HepG2 (cell line): ENCODE measurements around the gene ADSS1. TPM values are rescaled to one million over a fixed set of nuclear protein-coding genes. Genes with fewer than 3 reads are reported as not detected.

ENCODE experiments used
- GLMP ChIP-seq: sonication (generic); formaldehyde crosslinking; IDR thresholded peaks from 2 replicates; pipeline ENCODE4 v1.9.0; 2021; ENCODE audit warnings: missing genetic modification reagents, mild to moderate bottlenecking, borderline replicate concordance
- REST ChIP-seq, 2 experiments: IDR thresholded peaks; 2 replicates each; pipeline ENCODE4 v1.6.1; 2011 to 2012; ENCODE audit warnings: low read length in 2 of 2, borderline replicate concordance in 1 of 2, low read depth in 1 of 2, mild to moderate bottlenecking in 1 of 2, moderate library complexity in 1 of 2
- RFX5 ChIP-seq: IDR thresholded peaks from 2 replicates; pipeline ENCODE4 v1.6.1; 2011; ENCODE audit warnings: low read depth, low read length, improper control_type of control experiment
- TBX2 ChIP-seq: sonication (generic); formaldehyde crosslinking; IDR thresholded peaks from 2 replicates; pipeline ENCODE4 v1.5.0; 2020; ENCODE audit warnings: missing genetic modification reagents, mild to moderate bottlenecking, borderline replicate concordance
- TOPORS ChIP-seq: sonication (generic); formaldehyde crosslinking; IDR thresholded peaks from 2 replicates; pipeline ENCODE4 v1.8.0; 2023; ENCODE audit warnings: mild to moderate bottlenecking, missing genetic modification reagents
- ZGPAT ChIP-seq: IDR thresholded peaks from 2 replicates; pipeline ENCODE4 v1.6.1; 2016; ENCODE audit warnings: mild to moderate bottlenecking
- ZNF275 ChIP-seq: sonication (generic); formaldehyde crosslinking; IDR thresholded peaks from 2 replicates; pipeline ENCODE4 v1.8.0; 2022; ENCODE audit warnings: missing genetic modification reagents, mild to moderate bottlenecking, inconsistent platforms, borderline replicate concordance
- ZNF276 ChIP-seq: sonication (generic); formaldehyde crosslinking; IDR thresholded peaks from 2 replicates; pipeline ENCODE4 v1.4.0; 2020; ENCODE audit warnings: mild to moderate bottlenecking, low read depth, missing genetic modification reagents
- ZNF646 ChIP-seq: sonication (generic); formaldehyde crosslinking; IDR thresholded peaks from 2 replicates; pipeline ENCODE4 v1.9.0; 2021; ENCODE audit warnings: mild to moderate bottlenecking, missing genetic modification reagents
- ZSCAN30 ChIP-seq: sonication (generic); formaldehyde crosslinking; IDR thresholded peaks from 2 replicates; pipeline ENCODE4 v1.5.0; 2020; ENCODE audit warnings: mild to moderate bottlenecking, missing genetic modification reagents
- polyA plus RNA-seq, 8 experiments: library from polyadenylated mRNA; depleted of rRNA in 3 of 8; stranded (reverse) in 7 of 8; unstranded in 1 of 8; fragments of >200 nt; fragmentation: Illumina TruSeq in 4 of 8; extraction: Trizol in 4 of 8; gene quantifications; 2 replicates each; pipeline versions ENCODE4 v1.2.1 to v1.2.3, GENCODE V29; 2011 to 2016; ENCODE audit warnings: low read depth in 4 of 8, missing spikeins in 1 of 8, mixed read lengths in 1 of 8; ENCODE audit not compliant: insufficient read depth in 1 of 8
- total RNA-seq, 5 experiments: library from RNA; depleted of rRNA; stranded (reverse); fragments of >200 nt; fragmentation: Illumina TruSeq; extraction: Trizol; gene quantifications; 2 replicates each; pipeline ENCODE4 v1.2.3, GENCODE V29; 2016; ENCODE audit warnings: low read depth in 1 of 5

Gene ADSS1
- total and polyA plus RNA-seq, 2 of the 13 experiments (the other 11 are each of a cell fraction or from before 2014, with no cell fraction given) = 1.0 to 36.7 TPM

- no peak for TF ChIP-seq GLMP (CRISPR knock-in tag)
- TF ChIP-seq ZNF646 = no peak
- no peak for TF ChIP-seq TOPORS (CRISPR knock-in tag)
- TF ChIP-seq ZSCAN30 = no peak
- TF ChIP-seq ZNF275 (CRISPR knock-in tag) = peak; percentile 54; the same call in 1 of the 2 replicates
- peak; percentile 57; the same call in 1 of the 2 replicates for TF ChIP-seq TBX2
- peak in 1 of 2 experiments; percentile 50; a peak in 1 of 4 replicates for TF ChIP-seq REST (IDR thresholded peaks at IDR 0.05; ENCODE audit: borderline replicate concordance in 1 of 2, low read depth in 1 of 2, low read length in 2 of 2)
- no peak for TF ChIP-seq ZNF276 (CRISPR knock-in tag)
- TF ChIP-seq RFX5 = no peak
- no peak for TF ChIP-seq ZGPAT
Measured at GRCh38 chr14:104768437-104769323, 44.7 kb downstream of the ADSS1 start (continued).
